SK-N-SH (cell line): ENCODE measurements around the gene APBB2. TPM values are rescaled to one million over a fixed set of nuclear protein-coding genes. Genes with fewer than 3 reads are reported as not detected.

Experiments used
- CTCF ChIA-PET: fragments of 300-600, 350-600 bp; formaldehyde crosslinking; extraction: SDS; loops from one replicate; lab custom pipeline; 2021; lab: Yijun Ruan, JAX
- POLR2A ChIA-PET: fragments of 350-600 bp; sonication (Branson Sonifier 250); formaldehyde crosslinking; extraction: SDS; loops from one replicate; lab custom pipeline; 2020; ENCODE audit warnings: antibody characterized with exemption, inconsistent platforms; lab: Yijun Ruan, JAX
- DNase-seq: peaks from one replicate; pipeline ENCODE4 v3.0.0; 2012
- H2AFZ ChIP-seq: fragments of 200-600 bp; sonication (generic); 2 replicates; pipeline ENCODE4 v1.8.1; 2016; ENCODE audit warnings: antibody characterized with exemption, mild to moderate bottlenecking, low read depth
- H3F3A ChIP-seq: fragments of 200-600 bp; sonication (generic); replicated peaks from 2 replicates; pipeline ENCODE3; 2016; ENCODE audit warnings: antibody characterized with exemption, mild to moderate bottlenecking; ENCODE audit not compliant: insufficient read depth
- H3K27ac ChIP-seq, 2 experiments: fragments of 200-500 bp in 1 of 2; fragments of 200-600 bp in 1 of 2; sonication (Bioruptor generic) in 1 of 2; sonication (generic), shearing (Covaris generic) in 1 of 2; 2 replicates each; pipeline versions ENCODE4 v1.5.1 to v1.6.1; 2014 to 2016; ENCODE audit warnings: low read depth in 2 of 2, inconsistent platforms in 1 of 2, low read length in 1 of 2, mild to moderate bottlenecking in 1 of 2, mixed read lengths in 1 of 2
- H3K27me3 ChIP-seq: fragments of 200-600 bp; sonication (generic), shearing (Covaris generic); 2 replicates; pipeline ENCODE4 v1.6.1; 2016; ENCODE audit warnings: mixed run types; ENCODE audit not compliant: insufficient read depth
- H3K36me3 ChIP-seq, 2 experiments: fragments of 200-500 bp in 1 of 2; fragments of 200-600 bp in 1 of 2; sonication (Bioruptor generic) in 1 of 2; sonication (generic) in 1 of 2; replicated peaks in 1 of 2; 2 replicates each; pipeline versions ENCODE3 to v1.5.1; 2014 to 2016; ENCODE audit warnings: low read length in 1 of 2, mild to moderate bottlenecking in 1 of 2; ENCODE audit not compliant: insufficient read depth in 2 of 2, control insufficient read depth in 1 of 2
- H3K4me1 ChIP-seq, 2 experiments: fragments of 200-500 bp in 1 of 2; fragments of 200-600 bp in 1 of 2; sonication (Bioruptor generic) in 1 of 2; sonication (generic), shearing (Covaris generic) in 1 of 2; 2 replicates each; pipeline versions ENCODE4 v1.5.1 to v1.6.1; 2014 to 2016; ENCODE audit warnings: low read depth in 1 of 2, low read length in 1 of 2, mixed run types in 1 of 2; ENCODE audit not compliant: insufficient read depth in 2 of 2, control insufficient read depth in 1 of 2
- H3K4me2 ChIP-seq: fragments of 200-600 bp; sonication (generic), shearing (Covaris generic); 2 replicates; pipeline ENCODE4 v1.6.1; 2017; ENCODE audit warnings: mixed run types
- H3K4me3 ChIP-seq, 2 experiments: fragments of 200-500 bp in 1 of 2; fragments of 200-600 bp in 1 of 2; sonication (Bioruptor generic) in 1 of 2; sonication (generic), shearing (Covaris generic) in 1 of 2; 2 replicates each; pipeline versions ENCODE4 v1.5.1 to v1.8.1; 2014 to 2016; ENCODE audit warnings: low read depth in 2 of 2, inconsistent platforms in 1 of 2, low read length in 1 of 2, mild to moderate bottlenecking in 1 of 2, mixed read lengths in 1 of 2, moderate library complexity in 1 of 2
- H3K79me2 ChIP-seq: fragments of 200-600 bp; sonication (generic); 2 replicates; pipeline ENCODE4 v1.8.1; 2017; ENCODE audit warnings: mild to moderate bottlenecking; ENCODE audit not compliant: insufficient read depth
- H3K9ac ChIP-seq: fragments of 200-600 bp; sonication (generic); 2 replicates; pipeline ENCODE4 v1.6.1; 2017; ENCODE audit warnings: mixed run types
- H3K9me2 ChIP-seq: fragments of 200-600 bp; sonication (generic); 2 replicates; pipeline ENCODE4 v1.6.1; 2017; ENCODE audit warnings: mixed run types
- H3K9me3 ChIP-seq: fragments of 200-600 bp; sonication (generic); 2 replicates; pipeline ENCODE4 v1.6.1; 2017; ENCODE audit warnings: mixed run types, mild to moderate bottlenecking, moderate library complexity
- H4K20me1 ChIP-seq: fragments of 200-600 bp; sonication (generic); 2 replicates; pipeline ENCODE4 v1.6.1; 2017; ENCODE audit warnings: mild to moderate bottlenecking, mixed run types; ENCODE audit not compliant: insufficient read depth
- CHD2 ChIP-seq: fragments of 150-350 bp; IDR thresholded peaks from 2 replicates; pipeline ENCODE4 v1.6.1; 2018; ENCODE audit warnings: low read length; ENCODE audit not compliant: partially characterized antibody
- FOXJ3 ChIP-seq: sonication (generic); formaldehyde crosslinking; IDR thresholded peaks from 2 replicates; pipeline ENCODE4 v1.5.1; 2020; ENCODE audit warnings: mild to moderate bottlenecking, missing genetic modification reagents
- FOXM1 ChIP-seq: IDR thresholded peaks from 2 replicates; pipeline ENCODE4 v1.4.0; 2012; ENCODE audit warnings: low read depth, mild to moderate bottlenecking
- RCOR1 ChIP-seq: fragments of 150-350 bp; IDR thresholded peaks from 2 replicates; pipeline ENCODE4 v1.6.1; 2017; ENCODE audit warnings: antibody characterized with exemption, low read length
- TCF12 ChIP-seq: IDR thresholded peaks from 2 replicates; pipeline ENCODE4 v1.4.0; 2012
- YY1 ChIP-seq: IDR thresholded peaks from 2 replicates; pipeline ENCODE4 v1.4.0; 2012; ENCODE audit warnings: low read depth, mild to moderate bottlenecking
- WGBS: methylation state at CpG from one replicate; pipeline ENCODE4 v1.1.6; 2017; ENCODE audit warnings: low lambda C conversion rate; 5-methylcytosine and 5-hydroxymethylcytosine counted together
- polyA plus RNA-seq, 3 experiments: library from polyadenylated mRNA; depleted of rRNA; stranded (reverse); fragments of >200 nt; gene quantifications; 2 replicates each; pipeline ENCODE4 v1.2.3, GENCODE V29; 2012
- TF ChIP-seq, protein P1 (sequence below): IDR thresholded peaks from 2 replicates; pipeline ENCODE4 v1.6.1; 2012; ENCODE audit warnings: mild to moderate bottlenecking, low read depth, low read length, moderate library complexity
- TF ChIP-seq, protein P2 (sequence below): fragments of 150-350 bp; IDR thresholded peaks from 2 replicates; pipeline ENCODE4 v1.6.1; 2016; ENCODE audit warnings: mild to moderate bottlenecking, low read depth, low read length
- TF ChIP-seq, protein P3 (sequence below): IDR thresholded peaks from 2 replicates; pipeline ENCODE4 v1.4.0; 2012; ENCODE audit warnings: low read depth, borderline replicate concordance
- TF ChIP-seq, protein P4 (sequence below): IDR thresholded peaks from 2 replicates; pipeline ENCODE4; 2012

The APBB2 gene
- polyA plus RNA-seq, 1 of the 3 experiments (the other 2 are of a cell fraction): 49.8 TPM

DNA sequence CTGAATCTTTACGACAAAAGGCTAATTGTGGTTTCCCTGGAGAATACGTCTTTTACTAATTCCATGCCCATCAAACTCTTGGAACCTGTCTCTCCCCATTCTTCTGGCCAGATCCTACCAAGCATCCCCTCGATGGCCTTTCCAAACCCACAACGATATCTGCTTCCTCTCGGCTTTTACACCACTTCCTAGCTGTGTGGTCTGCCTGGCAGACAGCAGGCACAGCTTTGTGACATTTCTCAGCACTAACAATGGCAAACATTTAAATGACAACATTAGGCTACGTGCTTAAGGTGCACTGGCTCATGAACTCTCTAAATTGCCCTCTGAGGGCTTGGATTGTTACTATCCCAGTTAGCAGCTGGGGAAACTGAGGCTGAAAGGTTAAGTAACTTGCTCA, 323.6 kb downstream of the APBB2 start:
- DNase-seq: no peak
- H2AFZ ChIP-seq: no peak overlapping the region
- no peaks in the 10 kb centered on the region; the same call in 1 of the 2 replicates for H3K79me2 ChIP-seq
- 95% methylated on average over 6 of the region's 6 CpGs for WGBS
- H3K4me2 ChIP-seq: no peak overlapping the region
- H3K27ac ChIP-seq: no peak overlapping the region
- CTCF ChIA-PET: interaction anchor here (0.6 kb wide), 1 partner anchor 50 kb away, joined by 3 read pairs; no protein-coding TSS in a partner anchor
- no peaks in the 10 kb centered on the region for H3K9me2 ChIP-seq
- no peaks in the 10 kb centered on the region for H3K27me3 ChIP-seq
- TF ChIP-seq FOXJ3 (CRISPR knock-in tag): no peak
- TF ChIP-seq RCOR1: no peak
- TF ChIP-seq FOXM1: no peak
- no peak for TF ChIP-seq YY1
- no peak for TF ChIP-seq TCF12
- TF ChIP-seq, protein P1, sequence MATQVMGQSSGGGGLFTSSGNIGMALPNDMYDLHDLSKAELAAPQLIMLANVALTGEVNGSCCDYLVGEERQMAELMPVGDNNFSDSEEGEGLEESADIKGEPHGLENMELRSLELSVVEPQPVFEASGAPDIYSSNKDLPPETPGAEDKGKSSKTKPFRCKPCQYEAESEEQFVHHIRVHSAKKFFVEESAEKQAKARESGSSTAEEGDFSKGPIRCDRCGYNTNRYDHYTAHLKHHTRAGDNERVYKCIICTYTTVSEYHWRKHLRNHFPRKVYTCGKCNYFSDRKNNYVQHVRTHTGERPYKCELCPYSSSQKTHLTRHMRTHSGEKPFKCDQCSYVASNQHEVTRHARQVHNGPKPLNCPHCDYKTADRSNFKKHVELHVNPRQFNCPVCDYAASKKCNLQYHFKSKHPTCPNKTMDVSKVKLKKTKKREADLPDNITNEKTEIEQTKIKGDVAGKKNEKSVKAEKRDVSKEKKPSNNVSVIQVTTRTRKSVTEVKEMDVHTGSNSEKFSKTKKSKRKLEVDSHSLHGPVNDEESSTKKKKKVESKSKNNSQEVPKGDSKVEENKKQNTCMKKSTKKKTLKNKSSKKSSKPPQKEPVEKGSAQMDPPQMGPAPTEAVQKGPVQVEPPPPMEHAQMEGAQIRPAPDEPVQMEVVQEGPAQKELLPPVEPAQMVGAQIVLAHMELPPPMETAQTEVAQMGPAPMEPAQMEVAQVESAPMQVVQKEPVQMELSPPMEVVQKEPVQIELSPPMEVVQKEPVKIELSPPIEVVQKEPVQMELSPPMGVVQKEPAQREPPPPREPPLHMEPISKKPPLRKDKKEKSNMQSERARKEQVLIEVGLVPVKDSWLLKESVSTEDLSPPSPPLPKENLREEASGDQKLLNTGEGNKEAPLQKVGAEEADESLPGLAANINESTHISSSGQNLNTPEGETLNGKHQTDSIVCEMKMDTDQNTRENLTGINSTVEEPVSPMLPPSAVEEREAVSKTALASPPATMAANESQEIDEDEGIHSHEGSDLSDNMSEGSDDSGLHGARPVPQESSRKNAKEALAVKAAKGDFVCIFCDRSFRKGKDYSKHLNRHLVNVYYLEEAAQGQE: no peak
- TF ChIP-seq, protein P2, sequence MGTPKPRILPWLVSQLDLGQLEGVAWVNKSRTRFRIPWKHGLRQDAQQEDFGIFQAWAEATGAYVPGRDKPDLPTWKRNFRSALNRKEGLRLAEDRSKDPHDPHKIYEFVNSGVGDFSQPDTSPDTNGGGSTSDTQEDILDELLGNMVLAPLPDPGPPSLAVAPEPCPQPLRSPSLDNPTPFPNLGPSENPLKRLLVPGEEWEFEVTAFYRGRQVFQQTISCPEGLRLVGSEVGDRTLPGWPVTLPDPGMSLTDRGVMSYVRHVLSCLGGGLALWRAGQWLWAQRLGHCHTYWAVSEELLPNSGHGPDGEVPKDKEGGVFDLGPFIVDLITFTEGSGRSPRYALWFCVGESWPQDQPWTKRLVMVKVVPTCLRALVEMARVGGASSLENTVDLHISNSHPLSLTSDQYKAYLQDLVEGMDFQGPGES: no peak
- TF ChIP-seq, protein P3, sequence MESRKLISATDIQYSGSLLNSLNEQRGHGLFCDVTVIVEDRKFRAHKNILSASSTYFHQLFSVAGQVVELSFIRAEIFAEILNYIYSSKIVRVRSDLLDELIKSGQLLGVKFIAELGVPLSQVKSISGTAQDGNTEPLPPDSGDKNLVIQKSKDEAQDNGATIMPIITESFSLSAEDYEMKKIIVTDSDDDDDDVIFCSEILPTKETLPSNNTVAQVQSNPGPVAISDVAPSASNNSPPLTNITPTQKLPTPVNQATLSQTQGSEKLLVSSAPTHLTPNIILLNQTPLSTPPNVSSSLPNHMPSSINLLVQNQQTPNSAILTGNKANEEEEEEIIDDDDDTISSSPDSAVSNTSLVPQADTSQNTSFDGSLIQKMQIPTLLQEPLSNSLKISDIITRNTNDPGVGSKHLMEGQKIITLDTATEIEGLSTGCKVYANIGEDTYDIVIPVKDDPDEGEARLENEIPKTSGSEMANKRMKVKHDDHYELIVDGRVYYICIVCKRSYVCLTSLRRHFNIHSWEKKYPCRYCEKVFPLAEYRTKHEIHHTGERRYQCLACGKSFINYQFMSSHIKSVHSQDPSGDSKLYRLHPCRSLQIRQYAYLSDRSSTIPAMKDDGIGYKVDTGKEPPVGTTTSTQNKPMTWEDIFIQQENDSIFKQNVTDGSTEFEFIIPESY: no peak
- TF ChIP-seq, protein P4, sequence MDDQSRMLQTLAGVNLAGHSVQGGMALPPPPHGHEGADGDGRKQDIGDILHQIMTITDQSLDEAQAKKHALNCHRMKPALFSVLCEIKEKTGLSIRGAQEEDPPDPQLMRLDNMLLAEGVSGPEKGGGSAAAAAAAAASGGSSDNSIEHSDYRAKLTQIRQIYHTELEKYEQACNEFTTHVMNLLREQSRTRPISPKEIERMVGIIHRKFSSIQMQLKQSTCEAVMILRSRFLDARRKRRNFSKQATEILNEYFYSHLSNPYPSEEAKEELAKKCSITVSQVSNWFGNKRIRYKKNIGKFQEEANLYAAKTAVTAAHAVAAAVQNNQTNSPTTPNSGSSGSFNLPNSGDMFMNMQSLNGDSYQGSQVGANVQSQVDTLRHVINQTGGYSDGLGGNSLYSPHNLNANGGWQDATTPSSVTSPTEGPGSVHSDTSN: no peak
- TF ChIP-seq CHD2: no peak
- no peaks in the 10 kb centered on the region for H4K20me1 ChIP-seq
- H3K36me3 ChIP-seq: peaks cover 50 to 66% of the 10 kb centered on the region in 2 experiments
- no peak overlapping the region for H3K4me3 ChIP-seq
- H3K4me1 ChIP-seq: peaks cover 0 to 4% of the 10 kb centered on the region in 2 experiments; a peak in 1 of 4 replicates
- POLR2A ChIA-PET: no interaction called here
- no peaks in the 10 kb centered on the region for H3K9me3 ChIP-seq
- no peaks in the 10 kb centered on the region for H3F3A ChIP-seq
- H3K9ac ChIP-seq: no peak overlapping the region
